ENCODE measurements around the gene JAGN1. TPM values are rescaled to one million over a fixed set of nuclear protein-coding genes. Genes with fewer than 3 reads are reported as not detected.

The JAGN1 gene
- total and polyA plus RNA-seq, 2 of the 8 experiments (the other 6 are each of a cell fraction or from before 2014, with no cell fraction given), result 26.9 to 51.6 TPM

GRCh38 chr3:9897408-9898372 is 7.3 kb downstream of the JAGN1 start:
- Histone ChIP-seq H3K4ac (replicated peaks; ENCODE audit: insufficient read length, low read depth, low read length) (no peak overlapping the region), H3K36me3 (ENCODE audit: control insufficient read depth in 2 of 4, insufficient read depth in 4 of 4, low read length in 3 of 4) (peaks cover 8 to 14% (median 11%) of the 10 kb centered on the region in 4 experiments; a peak in 7 of 8 replicates), H2BK15ac (ENCODE audit: low read length) (no peak overlapping the region), H3K27ac (ENCODE audit: low read depth, low read length) (no peak overlapping the region), H4K8ac (ENCODE audit: extremely low read depth, insufficient read depth, low read length) (no peak overlapping the region), H3K79me2 (ENCODE audit: control insufficient read depth in 1 of 2, insufficient read depth in 2 of 2, low read length in 2 of 2) (peaks cover 0 to 5% of the 10 kb centered on the region in 2 experiments; a peak in 1 of 4 replicates), H3K79me1 (ENCODE audit: low read depth, low read length) (no peaks in the 10 kb centered on the region), H3K23ac (ENCODE audit: insufficient read length) (no peak overlapping the region), H2BK120ac (replicated peaks; ENCODE audit: low read depth, low read length) (no peak overlapping the region), H2BK20ac (ENCODE audit: low read length) (no peak overlapping the region), H3K9ac (replicated peaks in 1 of 4; ENCODE audit: extremely low read depth in 1 of 4, low read depth in 3 of 4, low read length in 3 of 4) (no peak overlapping the region), H3K9me3 (ENCODE audit: insufficient read depth in 2 of 2, low read depth in 1 of 2, low read length in 1 of 2) (no peaks in the 10 kb centered on the region), H4K5ac (ENCODE audit: insufficient read length, low read depth, low read length) (no peak overlapping the region), H3K4me2 (ENCODE audit: insufficient read depth in 1 of 2, low read depth in 2 of 2, low read length in 2 of 2) (no peak overlapping the region), H2BK12ac (ENCODE audit: low read depth, low read length) (no peak overlapping the region), H2AFZ (ENCODE audit: low read length) (no peak overlapping the region), H3K4me3 (ENCODE audit: extremely low read depth in 1 of 4, insufficient read depth in 2 of 4, low read depth in 3 of 4, low read length in 4 of 4) (no peak overlapping the region), H2AK5ac (ENCODE audit: low read depth, low read length) (no peak overlapping the region), H3K18ac (ENCODE audit: extremely low read depth, low read length) (no peak overlapping the region), H3K14ac (ENCODE audit: insufficient read length) (no peak overlapping the region), H3K27me3 (replicated peaks in 1 of 4; ENCODE audit: control insufficient read depth in 3 of 4, extremely low read depth in 1 of 4, insufficient read depth in 3 of 4, low read length in 3 of 4) (no peaks in the 10 kb centered on the region), H4K20me1 (replicated peaks in 1 of 2; ENCODE audit: control insufficient read depth in 1 of 2, insufficient read depth in 2 of 2, low read length in 2 of 2) (no peaks in the 10 kb centered on the region), H3K56ac (replicated peaks; ENCODE audit: insufficient read length, low read depth, low read length) (no peak overlapping the region), H3K4me1 (replicated peaks in 1 of 4; ENCODE audit: control insufficient read depth in 3 of 4, insufficient read depth in 4 of 4, low read length in 3 of 4) (peaks cover 0 to 9% (median 7%) of the 10 kb centered on the region in 4 experiments; a peak in 6 of 7 replicates), H3K23me2 (ENCODE audit: low read depth, low read length) (no peaks in the 10 kb centered on the region), H4K91ac (replicated peaks; ENCODE audit: insufficient read length, low read length) (no peak overlapping the region), H2BK5ac (ENCODE audit: low read depth, low read length) (no peak overlapping the region)
- CTCF ChIA-PET (ENCODE audit: partially characterized antibody), result interaction anchor here (1.0 to 1.1 kb wide), 3 partner anchors 32 to 78 kb away, joined by 3 read pairs; no protein-coding TSS in a partner anchor
- no peak for TF ChIP-seq CTBP2 (IDR thresholded peaks at IDR 0.05; ENCODE audit: borderline replicate concordance, insufficient read depth, insufficient read length, low read length)
- TF ChIP-seq EZH2 (IDR thresholded peaks at IDR 0.05; ENCODE audit: low read depth, low read length, severe bottlenecking), result no peak
- no peak for TF ChIP-seq CHD1 (IDR thresholded peaks at IDR 0.05; ENCODE audit: low read depth, low read length)
- no peak for TF ChIP-seq CEBPB (IDR thresholded peaks at IDR 0.05; ENCODE audit: low read depth, low read length)
- no peak for TF ChIP-seq TAF1 (IDR thresholded peaks at IDR 0.05; ENCODE audit: low read depth, low read length)
- no peak for TF ChIP-seq RBBP5 (IDR thresholded peaks at IDR 0.05; ENCODE audit: borderline replicate concordance, low read depth, low read length)
- no peak for TF ChIP-seq CREB1 (IDR thresholded peaks at IDR 0.05)
- TF ChIP-seq ATF3 (IDR thresholded peaks at IDR 0.05; ENCODE audit: insufficient read depth, low read depth, low read length), result no peak
- no peak for FAIRE-seq
- WGBS, 2 experiments (ENCODE audit: extremely low coverage in 1 of 2, insufficient coverage in 1 of 2, insufficient read length in 1 of 2, insufficient replicate concordance in 2 of 2, low coverage in 1 of 2, low lambda C conversion rate in 2 of 2, missing lambda C conversion rate in 1 of 2), result 80% methylated on average over 4 of the region's 4 CpGs; no CpG with 5 or more reads in 1 of the 2 experiments
- no peak for DNase-seq (ENCODE audit: low read depth in 1 of 2, low spot score in 2 of 2)
- POLR2A ChIA-PET (ENCODE audit: partially characterized antibody), result interaction anchor here (1.4 to 1.5 kb wide), 2 partner anchors 23 to 49 kb away, joined by 5 to 6 read pairs; no protein-coding TSS in a partner anchor
